NCI-H146 treated with DMSO at 0.1 percent for 48 hours (cell line): ENCODE measurements around the gene MYO1D.

ENCODE experiments used
- DNase-seq: peaks from one replicate; lab custom pipeline; 2025; ENCODE audit not compliant: unreplicated experiment; lab: John Stamatoyannopoulos, UW

MYO1D gene

GRCh38 chr17:32859857-32860525 lies 16.9 kb downstream of the MYO1D start:
- no peak for DNase-seq

GRCh38 chr17:32855620-32856019 lies 21.3 kb downstream of the MYO1D start:
- DNase-seq, result no peak

- DNase-seq, result no peak
These were observed 22.0 kb downstream of the MYO1D start for GRCh38 chr17:32854832-32855389.

GRCh38 chr17:32854207-32854606 lies 22.7 kb downstream of the MYO1D start:
- DNase-seq, result no peak

- no peak for DNase-seq
These were observed 24.1 kb downstream of the MYO1D start for GRCh38 chr17:32852811-32853210.

GRCh38 chr17:32849879-32850278 lies 27.0 kb downstream of the MYO1D start:
- no peak for DNase-seq

- DNase-seq, result no peak
These were observed 28.9 kb downstream of the MYO1D start for GRCh38 chr17:32847977-32848376.

- DNase-seq, result no peak
These were observed 30.8 kb downstream of the MYO1D start for GRCh38 chr17:32846143-32846542.

- DNase-seq, result no peak
These were observed 36.7 kb downstream of the MYO1D start for GRCh38 chr17:32840241-32840640.

- DNase-seq, result no peak
These were observed 40.4 kb downstream of the MYO1D start for GRCh38 chr17:32836527-32836926.

GRCh38 chr17:32835291-32835761 lies 41.6 kb downstream of the MYO1D start:
- no peak for DNase-seq

- DNase-seq, result no peak
These were observed 42.8 kb downstream of the MYO1D start for GRCh38 chr17:32834104-32834503.

GRCh38 chr17:32833526-32833925 lies 43.4 kb downstream of the MYO1D start:
- DNase-seq, result no peak

GRCh38 chr17:32833076-32833475 lies 43.8 kb downstream of the MYO1D start:
- DNase-seq, result no peak

GRCh38 chr17:32831627-32832243 lies 45.2 kb downstream of the MYO1D start:
- DNase-seq, result no peak

- no peak for DNase-seq
These were observed 45.7 kb downstream of the MYO1D start for GRCh38 chr17:32831223-32831622.

GRCh38 chr17:32828822-32829221 lies 48.1 kb downstream of the MYO1D start:
- no peak for DNase-seq

GRCh38 chr17:32827227-32827626 lies 49.7 kb downstream of the MYO1D start:
- DNase-seq, result no peak

GRCh38 chr17:32826076-32826475 lies 50.8 kb downstream of the MYO1D start:
- no peak for DNase-seq

- no peak for DNase-seq
These were observed 52.6 kb downstream of the MYO1D start for GRCh38 chr17:32824334-32824733.

- DNase-seq, result no peak
These were observed 53.9 kb downstream of the MYO1D start for GRCh38 chr17:32822996-32823395.
